ENCODE measurements around the gene HIVEP3.

HIVEP3 gene

DNA sequence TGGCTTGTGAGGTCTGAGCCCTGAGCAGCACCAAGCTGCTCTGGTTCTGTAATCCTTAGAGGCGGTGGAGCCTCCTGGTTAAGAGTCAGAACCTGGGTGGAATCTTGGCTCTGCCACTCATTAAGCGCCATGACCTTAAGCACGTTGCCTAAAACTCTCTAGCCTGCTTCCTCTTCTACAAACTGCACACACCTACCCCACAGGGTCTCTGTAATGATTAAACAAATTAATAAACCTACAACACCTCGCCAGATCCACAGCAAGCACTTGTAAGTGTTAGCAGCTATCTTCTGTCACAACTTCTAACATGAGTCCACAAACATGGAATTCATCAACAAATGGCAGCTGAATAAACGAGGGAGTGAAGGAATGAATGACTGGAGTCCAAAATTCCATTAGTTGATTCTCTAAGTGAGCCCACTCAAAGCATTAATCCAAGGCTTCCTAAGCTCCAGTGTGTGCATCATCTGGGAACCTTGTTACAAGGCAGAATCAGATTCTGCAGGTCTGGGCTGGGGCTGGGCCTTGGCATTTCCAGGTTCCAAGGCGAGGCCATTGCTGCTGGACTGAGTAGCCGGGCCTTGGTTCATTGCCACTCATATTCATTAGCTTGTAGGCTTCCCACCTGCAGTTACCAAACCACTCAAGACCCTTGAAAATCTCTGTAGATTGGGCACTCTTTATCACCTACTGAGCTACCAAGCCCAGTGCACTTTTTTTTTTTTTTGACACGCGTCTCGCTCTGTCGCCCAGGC is 168.6 kb downstream of the HIVEP3 start:
- no peak for DNase-seq

DNA sequence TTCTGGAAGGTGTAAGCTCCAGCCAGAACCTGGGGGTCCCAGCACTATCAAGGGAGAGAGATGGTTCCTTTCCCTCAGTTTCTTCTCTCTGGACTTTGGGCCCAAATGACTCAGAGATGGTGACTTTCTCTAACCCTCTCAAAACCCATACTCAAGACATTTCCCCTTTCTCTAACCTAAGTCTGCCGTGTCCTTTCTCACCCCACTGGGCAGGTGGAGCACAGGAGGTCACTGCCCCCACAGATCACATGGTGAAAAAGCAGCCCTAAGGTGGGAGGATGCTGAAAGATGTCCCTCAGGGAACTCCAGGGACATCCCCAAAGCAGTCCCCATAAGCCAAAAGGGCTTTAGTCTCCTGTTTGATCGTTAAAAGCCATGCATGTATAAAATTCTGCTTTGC is 173.7 kb downstream of the HIVEP3 start:
- DNase-seq = no peak

DNA sequence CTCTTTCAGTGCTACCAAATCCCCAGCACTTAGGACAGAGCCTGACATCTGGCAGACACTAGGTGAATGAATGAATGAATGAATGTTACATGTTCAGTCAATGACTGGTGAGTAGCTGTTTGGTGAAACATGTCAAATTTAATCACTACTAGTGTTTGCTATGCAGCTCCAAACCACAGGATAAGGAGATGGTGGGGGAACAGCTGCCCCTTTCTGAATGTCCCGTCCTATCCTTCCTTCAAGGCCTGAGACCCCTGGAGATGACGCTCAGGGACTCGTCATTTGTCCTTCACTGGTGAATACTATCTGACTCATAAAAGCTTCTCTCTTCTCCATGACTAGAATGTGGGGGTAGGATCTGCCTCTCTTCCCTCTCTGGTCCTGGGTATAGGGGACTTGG is 175.4 kb downstream of the HIVEP3 start:
- no peak for DNase-seq

DNA sequence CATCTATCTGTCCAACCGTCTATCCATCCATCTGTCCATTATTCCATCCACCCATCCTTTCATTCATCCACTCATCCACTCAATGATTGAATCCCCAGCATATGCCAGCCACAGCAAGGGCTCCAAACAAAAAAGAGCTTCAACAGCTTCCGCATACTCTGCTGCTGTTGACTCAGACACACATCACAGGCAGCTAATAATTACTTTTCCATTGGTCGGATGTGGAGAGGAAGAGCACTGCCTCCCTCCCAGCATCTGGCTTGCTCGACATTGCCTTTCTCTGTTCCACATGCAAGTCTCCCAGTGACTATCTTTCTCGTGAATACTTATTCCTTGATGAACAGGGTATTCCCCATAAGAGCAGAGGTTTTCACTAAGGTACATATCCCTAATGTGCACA is 176.5 kb downstream of the HIVEP3 start:
- DNase-seq = no peak

DNA sequence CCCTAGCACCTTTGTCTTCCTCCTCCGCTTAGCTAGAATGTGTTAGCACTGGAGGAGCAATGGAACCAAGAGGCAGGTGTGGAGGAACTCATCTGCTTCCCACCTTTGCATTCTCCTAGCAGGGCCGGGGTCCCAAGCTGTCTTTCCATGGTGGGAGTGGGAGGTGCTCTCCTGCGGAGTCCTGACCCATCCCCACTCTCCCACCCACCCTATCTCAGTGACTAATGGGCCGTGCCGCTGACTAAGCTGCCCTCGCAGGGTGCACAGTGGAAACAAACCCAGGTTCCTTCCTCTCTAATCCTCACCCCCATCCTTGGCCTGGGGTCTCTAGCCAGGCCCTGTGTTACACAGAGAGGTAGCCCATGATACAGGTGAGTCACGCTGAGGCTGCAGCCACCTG is 177.5 kb downstream of the HIVEP3 start:
- DNase-seq = no peak

DNA sequence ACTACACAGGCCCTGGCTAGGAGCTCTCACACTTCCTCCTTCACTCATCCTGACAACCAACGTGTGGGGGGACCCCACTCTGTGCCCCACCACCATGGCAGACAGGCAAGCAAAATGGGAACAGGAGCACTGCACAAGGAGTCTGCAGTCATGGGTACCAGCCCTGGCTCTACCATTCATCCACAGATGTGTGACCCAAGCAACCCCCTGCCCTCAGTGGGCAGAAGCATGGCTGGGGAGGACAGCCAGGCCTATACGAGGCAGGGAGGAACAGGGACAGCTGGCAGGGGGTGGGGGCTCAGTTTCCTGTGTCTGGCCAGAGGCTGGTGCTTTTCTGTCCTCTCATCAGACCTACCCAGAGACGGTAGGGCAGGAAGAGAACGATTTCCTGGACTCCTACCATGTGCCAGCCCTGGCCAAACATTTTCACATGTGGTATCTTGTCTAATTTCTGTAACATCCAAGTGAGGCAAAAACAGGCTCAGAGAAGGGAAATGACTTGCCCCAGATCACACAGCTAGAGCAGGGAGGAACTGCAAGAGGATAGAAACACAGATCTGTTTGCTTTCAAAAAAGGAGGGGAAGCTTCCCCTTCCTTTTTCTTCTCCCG is 178.0 kb downstream of the HIVEP3 start:
- peak; percentile 43 for DNase-seq

DNA sequence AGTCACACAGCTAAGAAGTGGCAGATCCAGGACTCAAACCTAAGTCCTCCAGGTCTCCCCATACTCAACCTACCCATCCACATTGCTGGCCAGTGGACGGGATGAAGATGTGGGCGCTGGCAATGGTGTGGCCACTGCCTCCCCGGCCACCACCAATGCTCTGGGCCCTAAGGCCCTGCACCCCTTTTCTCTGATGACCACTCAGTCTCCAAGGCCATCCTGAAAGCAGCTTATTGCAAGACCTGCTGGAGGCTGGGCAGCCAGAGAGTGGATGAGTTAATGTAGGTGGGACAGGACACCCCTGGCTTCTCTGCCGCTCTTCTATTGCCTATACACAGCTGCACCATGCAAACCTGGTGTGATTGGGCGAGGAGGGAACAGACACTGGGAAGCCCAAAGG is 178.7 kb downstream of the HIVEP3 start:
- DNase-seq = no peak

DNA sequence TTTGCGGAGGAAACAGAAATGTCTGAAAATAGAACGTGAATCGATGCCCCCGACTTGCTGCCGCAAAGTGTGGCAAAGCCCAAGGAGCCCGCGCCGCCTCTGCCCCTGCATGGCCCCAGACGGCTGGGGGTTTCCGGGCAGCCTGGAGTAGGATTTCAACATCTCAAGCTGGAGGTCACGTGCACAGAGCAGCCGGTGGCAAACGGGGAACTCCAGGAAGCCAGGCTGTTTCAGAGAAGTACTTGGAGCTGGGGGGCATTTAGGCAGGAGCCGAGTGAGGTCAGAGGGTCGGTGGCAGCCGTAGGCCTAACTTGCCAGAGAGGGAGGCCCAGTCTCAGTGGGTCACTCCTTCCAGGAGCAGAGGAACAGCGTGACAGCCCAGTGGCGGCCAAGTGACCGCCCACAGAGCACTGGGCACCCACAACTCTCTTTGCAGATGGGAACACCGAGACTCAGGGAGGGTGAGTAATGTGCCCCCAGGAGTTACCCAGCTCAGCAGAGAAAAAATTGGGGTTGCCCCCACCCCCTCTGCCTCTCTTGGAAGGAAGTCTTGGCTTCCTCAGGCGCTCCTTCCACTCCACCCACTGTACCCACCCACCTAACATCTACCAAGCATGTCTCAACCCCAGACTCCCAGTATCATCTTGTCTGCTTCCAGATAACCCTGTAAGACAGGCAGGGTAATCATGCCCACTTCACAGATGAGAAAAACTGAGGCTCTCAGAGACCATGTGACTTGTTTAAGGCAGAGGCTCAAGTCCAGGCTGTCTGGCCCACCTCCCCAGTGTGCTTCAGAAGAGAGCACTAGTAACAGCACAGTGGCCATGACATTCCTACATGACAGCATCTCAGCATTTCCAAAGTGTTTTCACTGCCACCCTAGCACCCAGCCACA is 179.4 kb downstream of the HIVEP3 start:
- DNase-seq = peak; percentile 93

DNA sequence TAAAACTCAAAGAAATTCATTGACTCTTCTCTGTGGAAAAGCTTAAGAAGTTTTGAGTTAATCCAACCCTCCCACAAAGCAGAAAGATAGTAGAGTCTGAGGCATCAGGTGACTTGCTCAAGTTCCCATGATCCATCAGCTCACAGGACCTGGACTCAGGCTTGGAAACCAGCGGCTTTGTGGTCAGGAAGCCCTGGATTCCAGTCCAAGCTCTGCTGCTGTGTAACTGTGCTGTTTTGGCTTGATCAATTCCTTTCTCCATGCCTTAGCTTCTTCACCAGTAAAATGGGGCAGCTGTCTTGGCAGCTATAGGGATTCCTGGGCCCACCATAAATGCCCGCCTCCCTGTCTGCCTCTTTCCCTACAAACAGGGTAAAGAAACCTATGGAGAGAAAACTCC is 180.2 kb downstream of the HIVEP3 start:
- no peak for DNase-seq

DNA sequence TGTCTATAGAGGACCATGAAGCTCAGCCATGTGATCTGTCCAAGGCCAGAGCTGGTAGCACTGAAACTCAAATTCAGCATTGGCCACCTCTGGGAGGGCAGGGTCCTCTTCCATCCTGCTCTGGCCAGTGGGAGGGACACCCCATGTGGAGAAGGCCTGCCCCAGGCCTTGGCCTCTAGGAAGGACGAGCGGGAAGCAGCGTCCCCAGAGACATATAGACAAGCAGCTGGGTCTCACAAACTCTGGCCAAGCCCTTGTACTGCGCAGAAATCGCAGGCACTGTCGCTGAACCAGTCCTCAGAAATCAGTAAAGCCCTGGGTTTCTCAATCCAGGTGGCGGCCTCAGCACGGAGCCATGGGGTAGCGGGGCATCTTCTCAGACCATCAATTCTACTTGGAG is 180.7 kb downstream of the HIVEP3 start:
- DNase-seq = no peak

DNA sequence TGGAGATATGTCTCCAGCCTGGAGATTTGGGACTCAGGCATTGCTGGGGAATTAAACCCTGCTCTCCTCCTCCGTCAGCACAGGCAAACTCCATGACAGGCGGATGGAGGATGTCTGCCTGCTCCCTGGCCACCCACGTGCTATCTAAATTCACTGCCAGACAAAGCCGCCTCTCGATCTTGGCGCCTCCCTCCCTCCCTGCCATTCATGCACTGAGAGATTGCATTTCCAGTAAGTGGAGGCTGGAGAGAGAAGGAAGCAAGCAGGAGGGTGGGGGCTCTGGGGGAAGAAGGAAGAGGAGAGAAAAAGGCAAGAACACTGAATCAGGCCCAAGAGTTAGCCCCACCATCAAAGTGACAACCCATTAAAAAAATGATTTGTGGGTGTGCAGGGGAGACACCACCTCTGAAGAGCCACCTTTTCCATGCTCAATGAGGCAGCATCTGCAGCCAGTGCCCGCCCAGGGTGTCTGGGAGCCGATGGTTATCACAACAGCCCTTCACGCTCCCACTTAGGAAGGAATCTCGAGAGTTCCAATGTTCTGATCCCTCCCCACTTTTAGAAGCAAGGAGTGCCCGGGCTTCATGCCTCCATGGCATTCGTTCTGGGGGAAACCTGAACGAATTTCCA is 183.0 kb downstream of the HIVEP3 start:
- no peak for DNase-seq

DNA sequence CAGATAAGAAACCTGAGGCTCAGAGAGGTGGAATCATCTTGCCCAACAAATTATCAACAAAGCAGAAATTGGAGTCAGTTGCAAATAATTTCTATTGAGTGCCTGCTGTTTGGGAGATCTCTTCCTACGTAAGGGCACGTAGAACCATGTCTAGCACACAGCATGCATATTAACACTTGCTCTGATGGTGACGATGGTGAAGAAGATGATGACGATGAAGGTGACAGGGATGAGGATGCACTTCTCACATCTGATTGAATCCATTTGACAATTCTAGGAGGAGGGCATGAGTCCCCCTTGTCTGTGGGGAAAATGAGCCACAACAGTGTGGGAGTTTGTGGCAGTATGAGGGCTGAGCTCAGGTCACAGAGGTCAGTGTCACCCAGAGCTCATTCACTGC is 183.6 kb downstream of the HIVEP3 start:
- DNase-seq = no peak

DNA sequence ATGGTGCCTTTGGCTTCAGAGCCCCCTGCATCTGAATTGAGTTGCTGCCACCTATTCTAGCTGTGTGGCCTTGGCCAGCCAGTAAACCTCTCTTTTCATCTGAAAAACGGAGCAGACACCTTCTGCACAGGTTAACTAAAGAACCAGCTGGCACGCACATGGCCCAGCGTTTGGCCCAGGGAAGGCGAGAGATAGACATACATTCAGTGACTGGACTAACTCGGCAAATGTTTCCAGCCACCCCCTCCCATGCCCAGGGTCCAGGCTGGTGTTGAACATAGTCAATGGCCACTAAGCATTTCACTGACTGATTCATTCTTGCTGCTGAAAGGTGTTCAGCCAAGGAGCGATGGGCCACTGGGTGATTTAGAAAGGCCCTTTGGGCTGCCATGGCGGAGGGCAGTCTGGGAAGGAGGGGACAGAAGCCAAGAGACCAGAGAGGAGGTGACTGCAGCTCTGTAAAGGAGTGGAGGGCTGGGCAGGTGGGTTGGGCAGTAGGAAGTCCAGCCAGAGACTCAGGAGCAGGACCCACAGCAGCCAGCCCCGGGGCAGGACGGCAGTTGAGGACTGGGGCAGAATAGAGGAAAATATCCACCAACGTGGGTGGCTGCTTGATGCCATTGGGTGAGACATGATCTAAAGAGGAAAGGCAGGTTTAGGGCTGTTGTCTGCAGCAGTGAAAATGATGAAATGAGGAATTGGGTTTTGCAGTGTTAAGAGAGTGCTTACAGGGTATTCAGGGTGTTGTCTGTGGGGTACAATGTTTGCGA is 184.3 kb downstream of the HIVEP3 start:
- DNase-seq = peak; percentile 33

DNA sequence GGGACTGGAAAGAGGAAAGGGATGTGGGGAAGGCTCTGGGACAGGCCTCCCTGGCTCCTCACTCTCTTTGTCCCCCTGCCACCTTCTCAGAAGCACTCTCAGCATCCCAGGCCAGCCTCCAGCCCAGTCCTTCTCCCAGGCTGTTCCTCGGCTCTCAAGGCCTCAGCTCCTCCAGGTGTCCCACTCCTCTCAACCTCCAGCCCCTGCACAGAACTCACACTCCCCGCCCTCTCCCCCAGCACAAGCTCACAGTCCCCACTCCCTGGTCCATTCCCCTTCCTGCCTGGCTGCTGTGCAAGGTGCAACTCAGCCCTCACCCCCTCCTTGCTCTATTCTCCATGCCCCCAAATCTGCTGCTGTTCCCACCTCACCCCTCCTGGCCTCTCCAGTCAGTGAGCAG is 185.0 kb downstream of the HIVEP3 start:
- DNase-seq = no peak

DNA sequence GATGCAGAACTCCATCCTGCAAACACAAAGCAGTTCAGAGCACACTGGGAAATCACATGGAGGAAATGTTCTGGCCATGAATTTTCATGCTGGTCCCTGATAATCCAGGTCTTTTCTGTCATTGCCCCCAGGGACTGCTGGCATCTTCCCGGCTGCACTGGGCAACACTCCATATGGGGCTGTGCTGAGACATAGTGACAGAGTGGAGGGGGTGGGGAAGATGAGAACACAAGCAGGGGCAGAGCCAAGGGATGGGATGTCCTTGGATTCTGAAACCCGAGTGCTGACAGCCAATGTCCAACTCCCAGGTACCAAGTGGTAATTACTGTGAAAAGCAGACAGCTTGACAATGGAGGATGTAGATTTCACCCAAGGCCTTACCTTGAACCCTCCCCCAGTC is 185.7 kb downstream of the HIVEP3 start:
- no peak for DNase-seq

DNA sequence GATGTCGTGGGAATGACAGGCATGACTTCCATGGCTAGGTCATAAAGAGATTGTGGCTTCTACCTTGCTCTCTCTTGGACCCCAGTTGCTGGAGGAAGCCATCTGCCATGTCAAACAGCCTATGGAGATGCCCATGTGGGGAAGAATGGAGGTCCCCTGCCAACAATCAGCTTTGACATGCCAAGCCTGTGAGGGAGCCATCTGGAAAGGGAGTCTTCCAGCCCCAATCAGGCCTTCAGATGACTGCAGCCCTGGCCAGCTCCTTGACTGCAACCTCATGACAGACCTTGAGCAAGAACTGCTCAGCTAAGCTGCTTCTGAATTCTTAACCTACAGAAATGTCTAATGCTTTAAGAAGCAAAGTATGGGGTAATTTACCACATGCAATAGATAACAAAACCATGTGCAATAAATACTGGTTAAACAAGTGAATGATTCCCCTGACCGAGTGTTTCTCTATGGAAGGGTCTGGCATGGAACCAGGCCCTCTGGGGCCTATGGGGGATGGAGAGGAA is 187.1 kb downstream of the HIVEP3 start:
- DNase-seq = peak; percentile 55

DNA sequence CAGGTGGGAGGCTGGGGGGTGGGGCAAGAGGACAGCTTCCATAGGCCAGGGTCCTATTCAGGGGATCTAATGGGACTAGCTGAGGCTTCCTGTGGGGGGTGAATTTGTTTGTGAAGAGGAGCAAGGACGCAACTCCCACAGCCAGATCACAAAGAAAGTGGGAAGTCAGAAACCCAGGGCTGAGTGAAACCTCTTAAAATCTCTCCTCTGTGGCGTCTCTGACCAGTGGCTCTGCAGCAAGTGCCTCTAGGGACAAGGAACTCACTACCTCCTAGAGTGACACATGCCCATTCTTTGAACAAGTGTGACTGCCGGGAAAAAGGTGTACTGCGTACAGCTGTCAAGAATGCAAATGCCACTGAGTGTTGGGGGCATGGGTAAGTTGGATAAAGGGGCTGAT is 187.9 kb downstream of the HIVEP3 start:
- no peak for DNase-seq

DNA sequence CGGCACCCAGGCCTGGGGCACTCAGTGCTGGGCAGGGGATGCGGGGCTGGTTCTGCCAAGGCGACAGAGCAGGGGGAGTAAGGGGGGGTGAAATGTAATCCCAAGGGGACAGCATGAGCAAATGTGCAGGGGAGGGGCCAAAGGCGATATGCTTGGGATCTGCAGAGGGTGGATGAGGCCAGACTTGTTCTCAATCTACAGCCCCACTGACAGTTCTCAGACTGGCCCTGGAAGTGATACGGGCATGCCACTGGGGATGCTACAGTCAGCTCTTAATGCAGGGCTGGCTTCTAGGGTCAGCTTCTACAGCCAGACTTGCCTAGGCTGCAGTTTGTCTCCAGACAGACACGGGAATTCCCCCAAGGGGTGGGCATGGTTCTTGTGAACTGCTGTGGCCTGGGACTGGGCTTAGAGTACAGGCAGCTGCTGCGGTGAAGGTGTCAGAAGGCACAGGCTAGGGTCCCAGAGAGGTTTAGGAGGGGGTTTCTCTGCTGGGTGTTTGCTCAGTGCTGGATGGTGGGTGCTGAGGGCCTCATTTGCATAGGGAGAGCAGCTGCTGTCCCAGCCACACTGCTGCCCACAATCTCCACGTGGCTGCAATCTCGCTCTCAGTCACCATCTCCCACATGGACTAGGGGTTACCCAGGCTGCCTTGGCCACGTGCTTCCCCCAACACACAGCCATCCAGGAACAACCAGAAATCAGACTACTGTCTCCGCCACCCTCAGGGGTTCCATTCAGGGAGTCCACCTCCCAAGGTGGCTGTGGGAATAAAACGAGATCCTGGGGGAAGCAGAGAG is 190.1 kb downstream of the HIVEP3 start:
- peak; percentile 41 for DNase-seq

DNA sequence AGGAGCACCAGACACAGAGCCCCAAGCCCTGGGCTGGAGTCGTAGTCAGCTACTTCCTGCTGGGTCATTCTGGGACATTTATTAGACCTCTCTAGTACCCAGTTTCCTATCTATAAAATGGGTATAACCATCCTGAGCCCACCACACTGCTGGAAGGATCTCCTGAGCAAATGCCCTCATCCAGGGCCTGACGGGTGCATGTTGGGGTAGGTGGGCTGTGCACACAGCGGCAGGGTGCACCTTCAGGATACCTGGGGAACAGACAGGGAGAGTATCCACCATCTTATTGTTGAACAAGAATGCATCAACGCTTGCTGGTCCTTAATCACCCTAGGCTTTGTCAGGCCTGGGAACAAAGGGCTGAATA is 191.0 kb downstream of the HIVEP3 start:
- no peak for DNase-seq

DNA sequence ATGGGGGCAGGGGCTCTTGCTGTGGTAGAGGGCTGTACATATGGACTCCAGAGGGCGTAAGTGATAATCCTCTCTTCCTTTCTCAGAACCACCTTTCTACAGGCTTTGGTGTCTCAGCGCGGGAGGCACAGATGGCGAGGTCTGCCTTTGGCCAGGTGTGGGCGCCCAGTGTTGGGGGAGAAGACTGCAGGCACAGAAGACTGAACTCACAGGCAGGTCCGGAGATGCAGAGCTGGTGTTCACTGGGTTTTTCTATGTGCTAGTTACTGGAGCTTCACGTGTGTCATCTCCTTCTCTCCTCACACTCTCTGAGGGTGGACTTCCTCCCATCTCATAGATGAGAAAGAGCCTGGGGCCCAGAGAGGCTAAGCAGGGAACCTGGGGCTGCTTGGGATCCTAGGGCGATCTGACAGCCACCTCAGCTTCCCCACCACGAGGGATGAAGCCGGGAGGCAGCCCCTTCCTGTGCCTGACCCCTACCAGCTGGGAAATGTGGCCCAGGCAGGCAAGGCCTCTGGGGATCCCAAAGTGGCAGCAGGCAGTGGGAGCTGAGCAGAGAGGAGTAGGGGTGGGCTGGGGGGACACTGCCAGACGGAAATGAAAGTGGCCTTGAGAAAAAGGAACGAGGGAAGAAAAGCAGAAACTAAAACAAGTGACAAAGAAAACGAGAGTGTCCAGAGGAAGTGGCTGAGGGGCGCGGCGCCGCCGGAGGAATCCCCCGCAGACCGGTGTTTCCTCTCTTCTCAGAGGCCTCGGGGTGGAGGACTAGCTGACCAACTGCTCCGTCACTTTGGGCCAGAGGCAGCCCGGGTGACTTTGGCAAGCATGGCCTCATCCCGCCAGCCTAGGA is 191.6 kb downstream of the HIVEP3 start:
- peak; percentile 71 for DNase-seq

DNA sequence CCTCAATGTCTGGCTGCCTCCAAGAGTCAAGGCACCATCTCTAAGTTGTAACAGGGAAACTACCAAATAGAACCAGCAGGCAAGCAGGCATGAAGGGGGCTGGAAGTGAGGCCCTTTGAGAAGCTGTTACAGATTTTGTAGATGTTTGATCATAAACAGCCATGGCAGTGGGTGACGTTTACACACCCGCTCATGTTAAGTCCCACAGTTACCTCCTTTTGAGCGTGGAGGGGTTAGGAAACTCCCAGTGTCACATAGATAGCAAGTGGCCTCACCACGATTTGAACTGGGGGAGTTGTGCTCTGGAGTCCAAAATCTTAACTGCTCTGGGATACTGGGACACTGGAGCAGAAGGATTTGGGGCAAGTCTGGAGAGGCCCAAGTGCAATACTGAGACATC is 192.4 kb downstream of the HIVEP3 start:
- DNase-seq = no peak
